ENCODE measurements around the gene ABTB2. TPM values are rescaled to one million over a fixed set of nuclear protein-coding genes. Genes with fewer than 3 reads are reported as not detected.

The ABTB2 gene
- total RNA-seq, 1 experiment from 2014 or later, result 3.6 TPM

DNA sequence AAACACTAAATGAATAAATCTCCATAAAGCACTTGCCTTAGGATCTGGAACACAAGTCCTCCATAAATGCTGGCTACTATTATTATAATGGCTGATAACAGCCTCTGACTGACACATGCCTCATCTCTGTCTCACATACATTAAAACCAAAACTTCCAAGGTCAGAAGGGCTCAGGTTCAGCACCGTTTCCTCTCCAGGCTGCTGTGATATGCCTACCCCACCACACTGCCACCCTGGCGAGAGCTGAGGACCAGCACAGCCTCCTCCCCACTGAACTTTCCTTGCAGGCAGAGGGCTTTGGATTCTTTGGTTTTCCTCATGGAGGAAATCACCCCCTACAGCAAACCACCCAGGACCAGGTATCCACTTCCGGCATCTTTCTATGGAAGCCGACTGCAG lies 112.8 kb downstream of the ABTB2 start:
- CTCF ChIA-PET, result no interaction called here

DNA sequence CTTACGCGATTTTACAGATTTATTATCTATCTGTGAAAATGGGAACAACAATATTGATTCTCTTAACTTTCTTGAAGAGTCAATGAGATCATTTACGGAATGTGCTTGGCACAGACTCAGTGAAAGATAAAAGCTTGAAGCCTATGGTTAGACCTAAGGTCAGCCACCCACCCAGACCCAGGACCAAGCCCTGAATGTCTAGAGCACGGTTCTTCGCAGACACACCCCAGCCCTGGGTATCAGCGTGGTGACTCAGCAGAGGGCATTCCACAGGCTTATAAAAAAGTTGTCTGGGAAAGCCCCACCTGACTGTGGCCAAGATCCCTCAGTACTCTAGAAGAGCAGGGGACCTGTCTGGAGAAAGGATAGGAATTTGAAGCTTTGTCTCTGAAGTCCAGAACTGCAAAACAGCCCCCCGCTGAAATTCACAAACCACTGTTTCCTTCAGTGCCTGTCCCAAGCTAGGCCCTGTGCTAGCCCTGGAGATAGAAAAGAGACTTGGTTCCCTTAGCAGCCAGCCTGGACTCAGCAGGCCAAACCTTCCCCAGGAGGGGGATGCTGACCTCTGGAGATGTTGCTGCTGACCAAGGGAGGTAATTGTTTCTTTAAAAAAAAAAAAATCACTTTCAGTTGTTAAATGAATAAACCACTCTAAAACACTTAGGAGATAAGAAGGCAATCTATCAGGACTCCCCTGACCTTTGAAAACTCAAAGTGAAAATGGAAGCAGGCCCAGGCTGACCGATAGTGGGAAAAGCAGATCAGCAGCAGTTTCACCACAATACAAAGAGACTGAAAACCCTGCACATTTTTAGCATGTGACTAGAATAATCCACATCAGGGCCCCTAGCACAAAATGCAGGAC lies 114.0 kb downstream of the ABTB2 start:
- POLR2A ChIA-PET, result no interaction called here
- H3K27ac Mint-ChIP-seq (ENCODE audit: unreplicated experiment), result peak overlapping the region; percentile 88
- no peaks in the 10 kb centered on the region for H3K27me3 Mint-ChIP-seq (ENCODE audit: insufficient read depth, unreplicated experiment)
- no peaks in the 10 kb centered on the region for H3K9me3 ChIP-seq
- intact Hi-C loops (cut with micrococcal nuclease; ENCODE audit: unreplicated experiment), result loop anchor here (5.0 kb wide), 1 partner anchor 113 kb away; the partner anchor contains the start of gene ABTB2
- H3K4me3 Mint-ChIP-seq (ENCODE audit: unreplicated experiment), result no peak overlapping the region
- peaks cover 12% of the 10 kb centered on the region for H3K36me3 Mint-ChIP-seq (ENCODE audit: insufficient read depth, unreplicated experiment)
- TF ChIP-seq, protein P1, sequence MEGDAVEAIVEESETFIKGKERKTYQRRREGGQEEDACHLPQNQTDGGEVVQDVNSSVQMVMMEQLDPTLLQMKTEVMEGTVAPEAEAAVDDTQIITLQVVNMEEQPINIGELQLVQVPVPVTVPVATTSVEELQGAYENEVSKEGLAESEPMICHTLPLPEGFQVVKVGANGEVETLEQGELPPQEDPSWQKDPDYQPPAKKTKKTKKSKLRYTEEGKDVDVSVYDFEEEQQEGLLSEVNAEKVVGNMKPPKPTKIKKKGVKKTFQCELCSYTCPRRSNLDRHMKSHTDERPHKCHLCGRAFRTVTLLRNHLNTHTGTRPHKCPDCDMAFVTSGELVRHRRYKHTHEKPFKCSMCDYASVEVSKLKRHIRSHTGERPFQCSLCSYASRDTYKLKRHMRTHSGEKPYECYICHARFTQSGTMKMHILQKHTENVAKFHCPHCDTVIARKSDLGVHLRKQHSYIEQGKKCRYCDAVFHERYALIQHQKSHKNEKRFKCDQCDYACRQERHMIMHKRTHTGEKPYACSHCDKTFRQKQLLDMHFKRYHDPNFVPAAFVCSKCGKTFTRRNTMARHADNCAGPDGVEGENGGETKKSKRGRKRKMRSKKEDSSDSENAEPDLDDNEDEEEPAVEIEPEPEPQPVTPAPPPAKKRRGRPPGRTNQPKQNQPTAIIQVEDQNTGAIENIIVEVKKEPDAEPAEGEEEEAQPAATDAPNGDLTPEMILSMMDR (IDR thresholded peaks at IDR 0.05; ENCODE audit: insufficient read depth in 1 of 2, low read depth in 1 of 2, low read length in 1 of 2, severe bottlenecking in 1 of 2, unreplicated experiment in 1 of 2), result no peak
- H3K36me3 ChIP-seq (ENCODE audit: control insufficient read depth, insufficient read depth, low read length), result no peaks in the 10 kb centered on the region
- H3K4me1 ChIP-seq, result peaks cover 53% of the 10 kb centered on the region
- no peaks in the 10 kb centered on the region for H3K9me3 Mint-ChIP-seq (ENCODE audit: unreplicated experiment)
- CTCF ChIA-PET, result interaction anchor here (0.6 kb wide), 1 partner anchor 34 kb away, joined by 5 read pairs; no protein-coding TSS in a partner anchor
- no peaks in the 10 kb centered on the region for H3K27me3 ChIP-seq (replicated peaks; ENCODE audit: control insufficient read depth, insufficient read depth, low read length)
- H3K4me3 ChIP-seq (ENCODE audit: low read depth, low read length), result no peak overlapping the region
- peak; percentile 72 to 89 for DNase-seq
- BruUV-seq (replicated peaks), result no TSS peak
- H3K4me1 Mint-ChIP-seq (ENCODE audit: low read depth, unreplicated experiment), result peaks cover 10% of the 10 kb centered on the region

More for the DNA sequence above, 112.8 kb downstream of the ABTB2 start:
- Histone ChIP-seq H3K4me1 (peaks cover 59% of the 10 kb centered on the region), H3K36me3 (ENCODE audit: control insufficient read depth, insufficient read depth, low read length) (no peaks in the 10 kb centered on the region), H3K27me3 (replicated peaks; ENCODE audit: control insufficient read depth, insufficient read depth, low read length) (no peaks in the 10 kb centered on the region), H3K4me3 (ENCODE audit: low read depth, low read length) (no peak overlapping the region), H3K9me3 (no peaks in the 10 kb centered on the region)
- H3K27ac Mint-ChIP-seq (ENCODE audit: unreplicated experiment), result peak overlapping the region; percentile 88
- H3K36me3 Mint-ChIP-seq (ENCODE audit: insufficient read depth, unreplicated experiment), result peaks cover 13% of the 10 kb centered on the region
- no peak for DNase-seq
- no peaks in the 10 kb centered on the region for H3K27me3 Mint-ChIP-seq (ENCODE audit: insufficient read depth, unreplicated experiment)
- H3K4me1 Mint-ChIP-seq (ENCODE audit: low read depth, unreplicated experiment), result peaks cover 7% of the 10 kb centered on the region
- H3K4me3 Mint-ChIP-seq (ENCODE audit: unreplicated experiment), result no peak overlapping the region
- TF ChIP-seq, protein P1 (IDR thresholded peaks at IDR 0.05; ENCODE audit: insufficient read depth in 1 of 2, low read depth in 1 of 2, low read length in 1 of 2, severe bottlenecking in 1 of 2, unreplicated experiment in 1 of 2), result no peak
- POLR2A ChIA-PET, result no interaction called here
- no TSS peak for BruUV-seq (replicated peaks)
- intact Hi-C loops (cut with micrococcal nuclease; ENCODE audit: unreplicated experiment), result no loop called here
- no peaks in the 10 kb centered on the region for H3K9me3 Mint-ChIP-seq (ENCODE audit: unreplicated experiment)

DNA sequence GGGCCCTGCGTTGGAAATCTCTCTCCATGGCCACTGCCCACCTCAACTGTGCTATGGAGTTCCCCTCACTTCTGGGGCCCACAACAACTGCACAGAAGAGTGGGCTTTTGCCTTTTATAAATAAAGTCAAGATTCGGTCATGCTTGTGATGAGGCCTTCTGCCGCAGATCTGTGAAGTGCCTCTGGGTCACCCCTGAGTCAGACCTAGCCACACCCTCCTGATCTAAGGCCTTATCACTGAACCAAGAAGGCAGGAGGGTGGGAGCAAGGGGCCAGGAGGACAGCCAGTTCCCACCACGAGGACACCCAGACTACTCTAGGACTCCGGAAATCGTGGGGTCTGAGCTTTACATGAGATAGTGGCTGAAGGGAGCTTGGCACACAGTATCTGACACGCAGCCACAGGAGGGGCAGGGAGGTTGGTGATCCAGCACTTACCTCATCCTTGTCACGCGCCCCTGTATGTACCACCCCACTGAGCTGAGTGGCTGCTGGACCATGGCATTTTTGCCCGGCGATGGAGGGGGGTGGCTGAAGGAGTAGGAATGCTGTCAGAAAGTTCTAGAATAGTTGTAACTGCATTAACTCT lies 115.7 kb downstream of the ABTB2 start:
- ChIA-PET POLR2A (interaction anchor here (0.8 kb wide), 1 partner anchor 137 kb away, joined by 3 read pairs; no protein-coding TSS in a partner anchor), CTCF (no interaction called here)
- Mint-ChIP-seq H3K27me3 (ENCODE audit: insufficient read depth, unreplicated experiment) (no peaks in the 10 kb centered on the region), H3K36me3 (ENCODE audit: insufficient read depth, unreplicated experiment) (peaks cover 6% of the 10 kb centered on the region), H3K9me3 (ENCODE audit: unreplicated experiment) (no peaks in the 10 kb centered on the region), H3K4me1 (ENCODE audit: low read depth, unreplicated experiment) (peaks cover 14% of the 10 kb centered on the region), H3K4me3 (ENCODE audit: unreplicated experiment) (no peak overlapping the region), H3K27ac (ENCODE audit: unreplicated experiment) (peak overlapping the region; percentile 88)
- H3K4me1 ChIP-seq, result peaks cover 46% of the 10 kb centered on the region
- TF ChIP-seq, protein P1 (IDR thresholded peaks at IDR 0.05; ENCODE audit: insufficient read depth in 1 of 2, low read depth in 1 of 2, low read length in 1 of 2, severe bottlenecking in 1 of 2, unreplicated experiment in 1 of 2), result no peak
- no peaks in the 10 kb centered on the region for H3K27me3 ChIP-seq (replicated peaks; ENCODE audit: control insufficient read depth, insufficient read depth, low read length)
- no peak overlapping the region for H3K4me3 ChIP-seq (ENCODE audit: low read depth, low read length)
- H3K36me3 ChIP-seq (ENCODE audit: control insufficient read depth, insufficient read depth, low read length), result no peaks in the 10 kb centered on the region
- no peaks in the 10 kb centered on the region for H3K9me3 ChIP-seq
- DNase-seq, result no peak
- intact Hi-C loops (cut with micrococcal nuclease; ENCODE audit: unreplicated experiment), result loop anchor here (5.0 kb wide), 1 partner anchor 115 kb away; the partner anchor contains the start of gene ABTB2
- BruUV-seq (replicated peaks), result no TSS peak

Measured in Caco-2 (cell line).